Skeletal muscle tissue (tissue), 4 donors: ENCODE results near the gene LSM11. TPM values are rescaled to one million over a fixed set of nuclear protein-coding genes. Genes with fewer than 3 reads are reported as not detected.

ENCODE experiments used
- H3K27ac ChIP-seq: one replicate; pipeline ENCODE4 v1.7.0; 2013; ENCODE audit warnings: mild to moderate bottlenecking, low read depth, low read length, inconsistent platforms
- H3K27me3 ChIP-seq, 3 donors: one replicate each; pipeline ENCODE4 v1.7.0; 2013; ENCODE audit warnings: low read length in 3 of 3; ENCODE audit not compliant: control insufficient read depth in 3 of 3, insufficient read depth in 3 of 3
- H3K36me3 ChIP-seq, 3 donors: one replicate each; pipeline ENCODE4 v1.7.0; 2013; ENCODE audit warnings: low read length in 3 of 3; ENCODE audit not compliant: control insufficient read depth in 3 of 3, insufficient read depth in 3 of 3
- H3K4me1 ChIP-seq, 3 donors: one replicate each; pipeline ENCODE4 v1.7.0; 2013; ENCODE audit warnings: low read length in 3 of 3, mild to moderate bottlenecking in 3 of 3; ENCODE audit not compliant: control insufficient read depth in 3 of 3, insufficient read depth in 3 of 3
- H3K4me3 ChIP-seq, 3 donors: one replicate each; pipeline ENCODE4 v1.7.0; 2013; ENCODE audit warnings: low read length in 3 of 3
- H3K9ac ChIP-seq, 3 donors: one replicate each; pipeline ENCODE4 v1.7.0; 2013; ENCODE audit warnings: low read length in 3 of 3, mild to moderate bottlenecking in 3 of 3, moderate library complexity in 2 of 3, low read depth in 1 of 3
- H3K9me3 ChIP-seq, 3 donors: one replicate each; pipeline ENCODE4 v1.7.0; 2013; ENCODE audit warnings: low read length in 3 of 3; ENCODE audit not compliant: control insufficient read depth in 3 of 3
- total RNA-seq: library from RNA; depleted of rRNA; stranded (reverse); fragments of >200 nt; gene quantifications from one replicate; pipeline ENCODE4 v1.2.3, GENCODE V29; 2014
- donor health status: Osteomylitis.

Gene LSM11
- total RNA-seq, 1 donor from 2014 or later, result 8.9 TPM

DNA sequence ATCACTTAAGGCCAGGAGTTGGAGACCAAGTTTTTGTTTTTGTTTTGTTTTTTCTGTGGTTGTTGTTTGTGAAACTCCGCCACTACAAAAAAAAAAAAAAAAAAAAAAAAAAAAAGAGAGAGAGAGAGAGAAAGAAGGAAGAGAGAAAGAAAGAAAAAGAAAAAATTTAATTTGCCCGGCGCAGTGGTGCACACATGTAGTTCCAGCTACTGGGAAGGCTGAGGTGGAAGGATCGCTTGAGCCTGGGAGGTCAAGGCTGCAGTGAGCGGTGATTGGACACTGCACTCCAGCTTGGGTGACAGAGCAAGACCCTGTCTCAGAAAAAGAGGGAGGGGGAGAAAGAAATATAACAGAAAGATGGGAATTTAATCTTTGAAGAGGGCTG lies 11.4 kb upstream of the LSM11 start:
- Histone ChIP-seq H3K4me3 (peak overlapping the region; percentile 95 to 100 (median 99)), H3K9ac (peak overlapping the region; percentile 75 to 98 (median 93)), H3K9me3 (no peaks in the 10 kb centered on the region), H3K36me3 (peaks cover 11 to 22% (median 12%) of the 10 kb centered on the region in 3 donors), H3K27ac (peak overlapping the region; percentile 81), H3K4me1 (peaks cover 4 to 12% (median 8%) of the 10 kb centered on the region in 3 donors), H3K27me3 (no peaks in the 10 kb centered on the region)

DNA sequence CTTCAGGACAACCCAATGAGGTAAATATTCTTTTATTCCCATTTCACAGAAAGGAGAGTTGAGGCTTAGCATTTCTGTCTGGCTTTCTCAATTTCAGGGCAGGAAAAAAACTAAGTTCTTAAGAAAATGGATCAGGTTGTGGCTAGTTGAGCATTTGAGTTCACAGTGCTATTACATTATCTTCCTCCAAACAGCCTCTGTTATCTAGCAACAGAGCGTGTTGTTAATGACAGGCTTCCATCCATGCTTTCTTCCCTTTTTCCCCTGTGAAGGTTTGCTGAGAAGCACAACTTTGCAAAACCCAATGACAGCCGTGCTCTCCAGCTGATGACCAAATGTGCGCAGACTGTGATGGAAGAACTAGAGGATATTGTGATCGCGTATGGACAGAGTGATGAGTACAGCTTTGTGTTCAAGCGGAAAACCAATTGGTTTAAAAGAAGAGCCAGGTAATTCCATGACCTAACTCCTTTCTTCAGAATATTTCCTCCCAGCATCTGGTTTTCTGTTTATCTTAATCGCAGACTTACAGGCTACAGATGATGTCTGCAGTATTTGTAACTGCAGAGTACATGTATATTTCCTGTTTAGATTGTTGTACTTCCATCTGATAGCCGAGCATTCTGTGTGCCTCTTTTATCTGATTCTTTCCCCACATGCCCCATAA lies 10.8 kb upstream of the LSM11 start:
- H3K9me3 ChIP-seq, result no peaks in the 10 kb centered on the region
- H3K4me3 ChIP-seq, result no peak overlapping the region
- no peaks in the 10 kb centered on the region for H3K27me3 ChIP-seq
- peaks cover 4 to 12% (median 8%) of the 10 kb centered on the region in 3 donors for H3K4me1 ChIP-seq
- H3K9ac ChIP-seq, result no peak overlapping the region
- H3K36me3 ChIP-seq, result peaks cover 11 to 22% (median 12%) of the 10 kb centered on the region in 3 donors
- H3K27ac ChIP-seq, result no peak overlapping the region

- Histone ChIP-seq H3K4me3 (no peak overlapping the region), H3K4me1 (peaks cover 4 to 12% (median 8%) of the 10 kb centered on the region in 3 donors), H3K9ac (no peak overlapping the region), H3K36me3 (peaks cover 14 to 28% (median 20%) of the 10 kb centered on the region in 3 donors), H3K9me3 (no peaks in the 10 kb centered on the region), H3K27ac (no peak overlapping the region), H3K27me3 (no peaks in the 10 kb centered on the region)
Observed at GRCh38 chr5:157734436-157734835, 9.1 kb upstream of the LSM11 start.

GRCh38 chr5:157735991-157736390 lies 7.5 kb upstream of the LSM11 start:
- Histone ChIP-seq H3K9me3 (no peaks in the 10 kb centered on the region), H3K4me3 (no peak overlapping the region), H3K27ac (no peak overlapping the region), H3K36me3 (peaks cover 15 to 32% (median 21%) of the 10 kb centered on the region in 3 donors), H3K4me1 (peaks cover 4 to 8% (median 8%) of the 10 kb centered on the region in 3 donors), H3K27me3 (no peaks in the 10 kb centered on the region), H3K9ac (no peak overlapping the region)

DNA sequence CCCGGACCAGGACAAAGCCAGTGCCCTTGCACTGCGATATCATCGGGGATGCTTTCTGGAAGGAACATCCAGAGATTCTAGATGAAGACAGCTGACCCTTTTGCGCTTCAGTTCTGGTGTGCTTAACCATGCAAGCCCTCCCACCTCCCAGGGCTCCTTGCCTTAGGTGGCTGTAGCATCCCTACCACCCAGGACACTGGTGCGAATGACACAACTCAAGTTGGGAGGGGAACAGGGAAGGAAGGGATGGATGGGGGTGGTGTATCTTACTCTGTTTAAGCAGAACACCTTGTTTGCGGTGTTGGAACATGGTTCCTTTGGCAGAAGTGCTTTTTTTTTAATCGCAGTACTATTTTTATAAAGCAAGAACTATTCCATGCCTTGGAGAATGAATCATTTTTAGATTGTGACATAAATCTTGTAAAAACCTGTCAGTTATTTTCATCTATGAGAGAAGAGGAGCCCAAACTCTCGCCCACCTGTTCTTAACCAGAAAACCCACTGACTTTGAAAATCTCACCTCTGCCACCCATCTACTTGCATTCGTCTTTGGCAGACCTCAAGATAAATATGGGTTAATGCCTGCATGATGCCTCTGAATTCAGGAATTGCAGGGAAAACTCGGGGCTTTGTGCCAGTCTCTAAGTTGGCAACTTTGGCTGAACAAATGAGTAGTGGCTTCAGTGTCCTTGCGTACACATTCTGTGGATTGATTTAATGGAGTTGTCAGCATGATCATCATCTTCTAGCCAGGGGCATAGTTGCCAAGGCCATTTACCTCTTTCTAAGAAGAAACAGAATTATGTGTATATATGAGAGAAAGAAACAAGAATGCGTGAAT lies 3.9 kb upstream of the LSM11 start:
- Histone ChIP-seq H3K4me1 (peaks cover 9 to 12% (median 9%) of the 10 kb centered on the region in 3 donors), H3K27me3 (no peaks in the 10 kb centered on the region), H3K9me3 (no peaks in the 10 kb centered on the region), H3K27ac (no peak overlapping the region), H3K9ac (no peak overlapping the region), H3K4me3 (no peak overlapping the region), H3K36me3 (peaks cover 12 to 20% (median 15%) of the 10 kb centered on the region in 3 donors)

- H3K4me1 ChIP-seq, result peaks cover 13 to 17% (median 14%) of the 10 kb centered on the region in 3 donors
- H3K36me3 ChIP-seq, result peaks cover 10 to 18% (median 14%) of the 10 kb centered on the region in 3 donors
- H3K4me3 ChIP-seq, result no peak overlapping the region
- no peaks in the 10 kb centered on the region for H3K27me3 ChIP-seq
- no peak overlapping the region for H3K9ac ChIP-seq
- H3K27ac ChIP-seq, result no peak overlapping the region
- no peaks in the 10 kb centered on the region for H3K9me3 ChIP-seq
Observed at GRCh38 chr5:157740229-157740610, 3.3 kb upstream of the LSM11 start.

DNA sequence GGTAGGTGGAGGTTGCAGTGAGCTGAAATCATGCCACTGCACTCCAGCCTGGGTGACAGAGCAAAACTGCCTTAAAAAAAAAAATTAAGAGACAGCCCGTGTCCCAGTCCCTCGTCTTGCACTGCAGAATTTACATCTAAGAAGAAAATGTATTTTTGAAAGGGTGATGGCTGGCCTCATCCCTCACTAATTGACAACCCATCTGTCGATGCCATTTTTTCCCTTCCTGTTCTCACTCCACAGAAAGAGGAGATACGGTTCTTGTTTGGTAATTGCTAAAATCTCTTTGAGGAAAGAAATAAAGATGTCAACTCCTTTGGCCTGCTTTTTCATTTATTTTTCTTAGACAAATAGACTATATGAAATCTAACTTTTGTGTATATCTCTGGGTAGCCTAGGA lies 2.4 kb upstream of the LSM11 start:
- Histone ChIP-seq H3K27ac (no peak overlapping the region), H3K36me3 (peaks cover 4 to 14% (median 11%) of the 10 kb centered on the region in 3 donors), H3K4me1 (peaks cover 13 to 19% (median 14%) of the 10 kb centered on the region in 3 donors), H3K4me3 (no peak overlapping the region), H3K9me3 (no peaks in the 10 kb centered on the region), H3K27me3 (no peaks in the 10 kb centered on the region), H3K9ac (no peak overlapping the region)

DNA sequence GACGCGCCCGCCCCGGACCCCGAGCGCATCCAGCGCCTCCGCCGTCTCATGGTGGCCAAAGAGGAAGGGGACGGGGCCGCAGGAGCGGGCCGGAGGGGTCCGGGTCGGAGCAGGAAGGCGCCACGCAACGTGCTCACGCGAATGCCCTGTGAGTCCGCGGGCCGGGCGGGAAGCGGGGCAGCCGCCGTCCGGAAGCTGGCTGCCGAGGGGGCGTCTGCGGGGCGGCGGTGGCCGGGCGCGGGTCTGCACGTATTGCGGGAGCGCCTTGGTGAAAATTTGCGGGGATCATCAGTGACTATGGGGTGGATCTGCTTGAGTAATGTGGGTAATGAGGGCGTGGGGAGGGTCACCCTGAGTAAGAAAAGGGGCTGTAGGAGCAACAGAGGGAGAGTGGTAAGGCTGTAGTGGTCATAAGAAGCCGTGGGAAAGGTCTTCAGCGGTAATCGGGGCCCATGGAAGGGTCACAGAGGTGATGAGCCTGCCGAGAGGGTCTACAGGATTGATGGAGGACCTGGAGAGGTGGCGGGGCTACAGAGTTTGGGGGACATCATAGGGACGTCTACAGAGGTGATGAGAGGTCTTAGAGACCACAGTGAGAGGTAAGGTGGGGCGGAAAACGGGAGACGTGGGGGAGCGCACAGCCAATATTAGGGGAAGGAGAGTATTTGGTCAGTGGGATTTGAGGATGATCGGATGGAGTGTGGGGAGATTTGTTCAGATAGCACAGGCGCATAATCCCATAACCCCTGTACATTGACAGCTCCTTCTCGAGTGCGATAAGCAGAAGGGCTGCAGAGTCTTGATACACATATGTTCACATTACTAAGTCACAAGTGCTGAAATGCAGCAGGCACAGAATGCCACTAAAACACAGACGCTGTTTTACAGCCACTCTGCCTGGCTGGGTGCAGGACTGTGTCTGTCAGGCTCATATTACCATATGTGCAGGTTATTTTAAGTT lies 819 bp downstream of the LSM11 start:
- Histone ChIP-seq H3K27me3 (no peaks in the 10 kb centered on the region), H3K4me1 (peaks cover 13 to 19% (median 14%) of the 10 kb centered on the region in 3 donors), H3K36me3 (peaks cover 2 to 5% (median 2%) of the 10 kb centered on the region in 3 donors), H3K9ac (peak overlapping the region; percentile 73 to 78 (median 78)), H3K4me3 (peak overlapping the region; percentile 68 to 87 (median 77)), H3K27ac (no peak overlapping the region), H3K9me3 (no peaks in the 10 kb centered on the region)

DNA sequence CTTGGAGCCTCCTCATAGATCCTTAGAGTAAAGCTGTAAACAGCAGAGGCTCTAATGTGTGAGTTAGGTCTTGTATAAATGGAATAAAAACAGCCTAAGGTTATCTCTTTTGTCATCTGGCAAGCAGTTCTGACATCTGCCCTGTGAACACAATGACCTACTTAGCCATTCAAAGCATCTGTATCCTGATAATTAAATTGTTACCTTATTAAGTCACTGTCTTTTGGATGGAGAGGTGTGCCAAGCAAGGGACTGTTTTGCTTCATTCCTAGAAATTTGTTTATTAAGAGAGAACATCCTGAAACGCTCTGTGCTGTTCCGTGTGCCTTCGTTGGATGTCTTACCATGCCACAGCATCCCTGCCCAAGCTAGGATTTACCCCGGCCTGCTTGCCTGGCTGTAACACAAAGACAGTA lies 1.5 kb downstream of the LSM11 start:
- H3K27ac ChIP-seq, result no peak overlapping the region
- peak overlapping the region in 2 of 3 donors; percentile 73 to 78 for H3K9ac ChIP-seq

More for the DNA sequence above, 1.5 kb downstream of the LSM11 start:
- Histone ChIP-seq H3K4me1 (peaks cover 13 to 19% (median 14%) of the 10 kb centered on the region in 3 donors), H3K27me3 (no peaks in the 10 kb centered on the region), H3K36me3 (no peaks in the 10 kb centered on the region), H3K4me3 (peak overlapping the region in 1 of 3 donors; percentile 68), H3K9me3 (no peaks in the 10 kb centered on the region)
